Stimulated activated effector memory CD8-positive, alpha-beta T cell treated with anti-CD3 and anti-CD28 coated beads, Interleukin-12 subunit alpha, Interleukin-12 subunit beta, amount 100 ng/mL, for 72 hours (primary cell): ENCODE measurements around the gene FOXO3B.
A peak's percentile ranks its signal among the peaks of the same experiment; 100 is the strongest.
"Not testable (repeated sequence)": the region's sequence is repeated elsewhere in the genome, so short reads cannot be mapped to it uniquely, and the experiment has no call there.

ENCODE experiments used
- ATAC-seq: fragments of 150-1000 bp; cut with Tn5 transposase; 2 replicates; pipeline ENCODE4 v1.10.0; 2021
- DNase-seq, 2 donors: peaks; one replicate each; pipeline ENCODE4 v3.0.0; 2021 to 2022; ENCODE audit warnings: low spot score in 2 of 2
- H3K27ac Mint-ChIP-seq: one replicate; pipeline ENCODE4 v1.8.0; 2022; ENCODE audit warnings: mild to moderate bottlenecking, mixed read lengths
- H3K36me3 Mint-ChIP-seq: one replicate; pipeline ENCODE4 v1.8.0; 2022; ENCODE audit warnings: mild to moderate bottlenecking, mixed read lengths
- H3K4me1 Mint-ChIP-seq: one replicate; pipeline ENCODE4 v1.8.0; 2022; ENCODE audit warnings: mixed read lengths
- H3K4me3 Mint-ChIP-seq: one replicate; pipeline ENCODE4 v1.8.0; 2022; ENCODE audit warnings: mild to moderate bottlenecking, mixed read lengths
- H3K9me3 Mint-ChIP-seq: one replicate; pipeline ENCODE4 v1.8.0; 2022; ENCODE audit warnings: mixed read lengths

FOXO3B gene

GRCh38 chr17:18681767-18682571, at the start of gene FOXO3B:
Gene FOXO3B (minus strand): TSS chr17:18682314. CDS start chr17:18681651, 663 bp downstream.
- Mint-ChIP-seq H3K27ac (peak within 1 kb of the TSS; percentile 93), H3K4me3 (peak within 1 kb of the TSS; percentile 85)
- peak; percentile 97 for ATAC-seq
- peak; percentile 66 to 80 for DNase-seq
- not testable (repeated sequence) for H3K36me3 Mint-ChIP-seq, H3K9me3 Mint-ChIP-seq, H3K4me1 Mint-ChIP-seq

- not testable (repeated sequence) for H3K4me3 Mint-ChIP-seq, DNase-seq, H3K9me3 Mint-ChIP-seq, H3K36me3 Mint-ChIP-seq, H3K4me1 Mint-ChIP-seq, ATAC-seq, H3K27ac Mint-ChIP-seq
Measured at GRCh38 chr17:18723509-18723908, 41.4 kb upstream of the FOXO3B start.

- not testable (repeated sequence) for H3K9me3 Mint-ChIP-seq, ATAC-seq, DNase-seq, H3K27ac Mint-ChIP-seq, H3K4me3 Mint-ChIP-seq, H3K36me3 Mint-ChIP-seq, H3K4me1 Mint-ChIP-seq
Measured at GRCh38 chr17:18722612-18723011, 40.5 kb upstream of the FOXO3B start.

GRCh38 chr17:18721775-18722547, 39.8 kb upstream of the FOXO3B start:
- not testable (repeated sequence) for H3K36me3 Mint-ChIP-seq, H3K9me3 Mint-ChIP-seq, ATAC-seq, H3K4me3 Mint-ChIP-seq, H3K4me1 Mint-ChIP-seq, DNase-seq, H3K27ac Mint-ChIP-seq

GRCh38 chr17:18719428-18720110, 37.5 kb upstream of the FOXO3B start:
- H3K27ac Mint-ChIP-seq, result not testable (repeated sequence)

GRCh38 chr17:18718643-18719427, 36.7 kb upstream of the FOXO3B start:
- not testable (repeated sequence) for H3K4me3 Mint-ChIP-seq, H3K36me3 Mint-ChIP-seq, H3K4me1 Mint-ChIP-seq, H3K27ac Mint-ChIP-seq, H3K9me3 Mint-ChIP-seq, DNase-seq, ATAC-seq

More at GRCh38 chr17:18719428-18720110, 37.5 kb upstream of the FOXO3B start:
- not testable (repeated sequence) for DNase-seq, H3K4me1 Mint-ChIP-seq, H3K36me3 Mint-ChIP-seq, H3K9me3 Mint-ChIP-seq, H3K4me3 Mint-ChIP-seq, ATAC-seq

GRCh38 chr17:18712354-18712999, 30.4 kb upstream of the FOXO3B start:
- DNase-seq, result peak; percentile 34 to 67
- ATAC-seq, result peak; percentile 65
- H3K9me3 Mint-ChIP-seq, H3K36me3 Mint-ChIP-seq, H3K4me1 Mint-ChIP-seq, H3K4me3 Mint-ChIP-seq, H3K27ac Mint-ChIP-seq: not testable (repeated sequence)

GRCh38 chr17:18708215-18708614, 26.1 kb upstream of the FOXO3B start:
- H3K36me3 Mint-ChIP-seq, H3K27ac Mint-ChIP-seq, H3K4me1 Mint-ChIP-seq, H3K9me3 Mint-ChIP-seq, ATAC-seq, H3K4me3 Mint-ChIP-seq, DNase-seq: not testable (repeated sequence)

GRCh38 chr17:18705955-18706354, 23.8 kb upstream of the FOXO3B start:
- not testable (repeated sequence) for ATAC-seq, H3K36me3 Mint-ChIP-seq, DNase-seq, H3K27ac Mint-ChIP-seq, H3K9me3 Mint-ChIP-seq, H3K4me1 Mint-ChIP-seq, H3K4me3 Mint-ChIP-seq

GRCh38 chr17:18698473-18699103, 16.5 kb upstream of the FOXO3B start:
- not testable (repeated sequence) for ATAC-seq, DNase-seq, H3K9me3 Mint-ChIP-seq, H3K36me3 Mint-ChIP-seq
- Mint-ChIP-seq H3K4me1 (peaks cover 17% of the 10 kb centered on the region), H3K27ac (peak overlapping the region; percentile 81), H3K4me3 (peak overlapping the region; percentile 85)

GRCh38 chr17:18695143-18695542, 13.0 kb upstream of the FOXO3B start:
- H3K4me3 Mint-ChIP-seq, ATAC-seq, H3K36me3 Mint-ChIP-seq, DNase-seq, H3K9me3 Mint-ChIP-seq, H3K27ac Mint-ChIP-seq: not testable (repeated sequence)
- H3K4me1 Mint-ChIP-seq, result peaks cover 17% of the 10 kb centered on the region

- not testable (repeated sequence) for ATAC-seq, H3K36me3 Mint-ChIP-seq, DNase-seq, H3K9me3 Mint-ChIP-seq, H3K4me1 Mint-ChIP-seq
- Mint-ChIP-seq H3K27ac (peak overlapping the region; percentile 93), H3K4me3 (peak overlapping the region; percentile 85)
Measured at GRCh38 chr17:18682668-18683067, 554 bp upstream of the FOXO3B start.

- peaks cover 23% of the 10 kb centered on the region for H3K36me3 Mint-ChIP-seq
Measured at GRCh38 chr17:18677381-18677780, 4.7 kb downstream of the FOXO3B start.

GRCh38 chr17:18676928-18677327, 5.2 kb downstream of the FOXO3B start:
- DNase-seq, H3K4me1 Mint-ChIP-seq, H3K27ac Mint-ChIP-seq, H3K4me3 Mint-ChIP-seq, H3K9me3 Mint-ChIP-seq, ATAC-seq: not testable (repeated sequence)
- H3K36me3 Mint-ChIP-seq, result peaks cover 18% of the 10 kb centered on the region

More at GRCh38 chr17:18677381-18677780, 4.7 kb downstream of the FOXO3B start:
- DNase-seq, H3K4me1 Mint-ChIP-seq, ATAC-seq, H3K27ac Mint-ChIP-seq, H3K4me3 Mint-ChIP-seq, H3K9me3 Mint-ChIP-seq: not testable (repeated sequence)
